Measurements from ENCODE around the gene KCNMA1. TPM values are rescaled to one million over a fixed set of nuclear protein-coding genes. Genes with fewer than 3 reads are reported as not detected.
"Not testable (repeated sequence)": the region's sequence is repeated elsewhere in the genome, so short reads cannot be mapped to it uniquely, and the experiment has no call there.

Gene KCNMA1
- total and polyA plus RNA-seq, 7 donors = 15.3 to 427 (median 256) TPM

GRCh38 chr10:77664696-77665095 lies 27.1 kb upstream of the KCNMA1 start:
- intact Hi-C loops (cut with DNase I) = no loop called here
- no peak for DNase-seq
- Histone ChIP-seq H3K4me3 (no peak overlapping the region), H3K27ac (no peak overlapping the region), H3K9me3 (no peaks in the 10 kb centered on the region), H3K4me1 (no peaks in the 10 kb centered on the region), H3K36me3 (no peaks in the 10 kb centered on the region), H3K27me3 (peaks cover 0 to 4% (median 0%) of the 10 kb centered on the region in 3 donors)
- 57 to 60% methylated on average over 3 of the region's 3 CpGs for WGBS, 2 donors
- TF ChIP-seq POLR2AphosphoS5 (IDR thresholded peaks at IDR 0.05) (no peak), EP300 (IDR thresholded peaks at IDR 0.05) (no peak), POLR2A (IDR thresholded peaks at IDR 0.05) (no peak)
- TF ChIP-seq, protein P1, sequence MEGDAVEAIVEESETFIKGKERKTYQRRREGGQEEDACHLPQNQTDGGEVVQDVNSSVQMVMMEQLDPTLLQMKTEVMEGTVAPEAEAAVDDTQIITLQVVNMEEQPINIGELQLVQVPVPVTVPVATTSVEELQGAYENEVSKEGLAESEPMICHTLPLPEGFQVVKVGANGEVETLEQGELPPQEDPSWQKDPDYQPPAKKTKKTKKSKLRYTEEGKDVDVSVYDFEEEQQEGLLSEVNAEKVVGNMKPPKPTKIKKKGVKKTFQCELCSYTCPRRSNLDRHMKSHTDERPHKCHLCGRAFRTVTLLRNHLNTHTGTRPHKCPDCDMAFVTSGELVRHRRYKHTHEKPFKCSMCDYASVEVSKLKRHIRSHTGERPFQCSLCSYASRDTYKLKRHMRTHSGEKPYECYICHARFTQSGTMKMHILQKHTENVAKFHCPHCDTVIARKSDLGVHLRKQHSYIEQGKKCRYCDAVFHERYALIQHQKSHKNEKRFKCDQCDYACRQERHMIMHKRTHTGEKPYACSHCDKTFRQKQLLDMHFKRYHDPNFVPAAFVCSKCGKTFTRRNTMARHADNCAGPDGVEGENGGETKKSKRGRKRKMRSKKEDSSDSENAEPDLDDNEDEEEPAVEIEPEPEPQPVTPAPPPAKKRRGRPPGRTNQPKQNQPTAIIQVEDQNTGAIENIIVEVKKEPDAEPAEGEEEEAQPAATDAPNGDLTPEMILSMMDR (IDR thresholded peaks at IDR 0.05) = no peak

DNA sequence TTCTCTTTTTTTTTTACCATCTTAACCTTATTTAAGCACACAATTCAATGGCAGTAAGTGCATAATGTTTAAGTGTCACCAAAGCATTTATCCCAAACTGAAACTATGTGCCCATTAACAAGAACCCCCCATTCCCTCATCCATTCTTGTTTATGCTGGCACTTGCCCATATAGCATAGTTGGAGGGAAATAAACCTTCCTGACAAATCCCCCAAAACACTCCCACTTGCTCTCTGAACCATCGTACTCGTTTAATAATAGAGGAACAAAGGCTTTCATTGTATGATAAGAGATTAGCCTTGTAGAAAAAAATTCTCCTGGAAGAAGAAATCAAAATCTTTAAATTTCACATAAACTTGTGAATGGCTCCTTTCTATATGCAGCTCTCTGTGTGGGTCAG lies 26.4 kb upstream of the KCNMA1 start:
- intact Hi-C loops (cut with DNase I) = no loop called here
- WGBS, 2 donors = 11 to 46% methylated on average over 2 of the region's 2 CpGs
- Histone ChIP-seq H3K36me3 (no peaks in the 10 kb centered on the region), H3K4me1 (no peaks in the 10 kb centered on the region), H3K27ac (no peak overlapping the region), H3K9me3 (peaks cover 0 to 2% (median 0%) of the 10 kb centered on the region in 4 donors), H3K27me3 (peaks cover 0 to 4% (median 0%) of the 10 kb centered on the region in 3 donors), H3K4me3 (no peak overlapping the region)
- DNase-seq = no peak
- TF ChIP-seq POLR2AphosphoS5 (IDR thresholded peaks at IDR 0.05) (no peak), EP300 (IDR thresholded peaks at IDR 0.05) (no peak), POLR2A (IDR thresholded peaks at IDR 0.05) (no peak)
- TF ChIP-seq, protein P1 (IDR thresholded peaks at IDR 0.05) = no peak

DNA sequence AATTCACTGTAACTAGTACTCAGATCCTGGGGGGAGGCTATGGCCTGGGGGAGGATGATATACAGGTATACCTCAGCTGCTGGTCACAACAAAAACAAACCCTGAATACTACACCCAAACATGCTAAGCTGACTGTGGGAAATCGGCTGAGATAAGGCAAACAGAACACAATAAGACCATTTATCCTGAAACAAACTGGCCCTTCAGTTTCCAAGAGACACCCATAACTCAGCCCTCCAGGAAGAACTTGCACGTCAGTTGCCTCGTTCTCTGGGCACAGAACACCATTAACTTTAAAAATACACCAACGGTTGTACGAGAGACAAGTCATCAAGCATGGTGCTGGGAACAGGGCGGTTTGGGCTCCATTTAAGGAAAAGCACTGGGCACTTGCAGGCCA lies 24.1 kb upstream of the KCNMA1 start:
- no peaks in the 10 kb centered on the region for H3K27me3 ChIP-seq
- H3K27ac ChIP-seq = no peak overlapping the region
- peaks cover 0 to 2% (median 1%) of the 10 kb centered on the region in 4 donors for H3K9me3 ChIP-seq
- intact Hi-C loops (cut with DNase I) = no loop called here
- WGBS, 2 donors = 42 to 58% methylated on average over 6 of the region's 6 CpGs
- H3K4me1 ChIP-seq = no peaks in the 10 kb centered on the region
- H3K36me3 ChIP-seq = no peaks in the 10 kb centered on the region
- TF ChIP-seq EP300 (IDR thresholded peaks at IDR 0.05) (no peak), POLR2AphosphoS5 (IDR thresholded peaks at IDR 0.05) (no peak)
- TF ChIP-seq, protein P1 (IDR thresholded peaks at IDR 0.05) = no peak
- no peak for DNase-seq
- no peak overlapping the region for H3K4me3 ChIP-seq

GRCh38 chr10:77661100-77661499 lies 23.5 kb upstream of the KCNMA1 start:
- Histone ChIP-seq H3K4me1 (no peaks in the 10 kb centered on the region), H3K27ac (no peak overlapping the region), H3K9me3 (peaks cover 0 to 2% (median 1%) of the 10 kb centered on the region in 4 donors), H3K4me3 (no peak overlapping the region), H3K27me3 (no peaks in the 10 kb centered on the region), H3K36me3 (no peaks in the 10 kb centered on the region)
- intact Hi-C loops (cut with DNase I) = no loop called here
- no peak for DNase-seq
- WGBS, 2 donors = 31 to 52% methylated on average over 3 of the region's 3 CpGs
- TF ChIP-seq EP300 (IDR thresholded peaks at IDR 0.05) (no peak), POLR2A (IDR thresholded peaks at IDR 0.05) (no peak), POLR2AphosphoS5 (IDR thresholded peaks at IDR 0.05) (no peak)
- TF ChIP-seq, protein P1 (IDR thresholded peaks at IDR 0.05) = no peak

DNA sequence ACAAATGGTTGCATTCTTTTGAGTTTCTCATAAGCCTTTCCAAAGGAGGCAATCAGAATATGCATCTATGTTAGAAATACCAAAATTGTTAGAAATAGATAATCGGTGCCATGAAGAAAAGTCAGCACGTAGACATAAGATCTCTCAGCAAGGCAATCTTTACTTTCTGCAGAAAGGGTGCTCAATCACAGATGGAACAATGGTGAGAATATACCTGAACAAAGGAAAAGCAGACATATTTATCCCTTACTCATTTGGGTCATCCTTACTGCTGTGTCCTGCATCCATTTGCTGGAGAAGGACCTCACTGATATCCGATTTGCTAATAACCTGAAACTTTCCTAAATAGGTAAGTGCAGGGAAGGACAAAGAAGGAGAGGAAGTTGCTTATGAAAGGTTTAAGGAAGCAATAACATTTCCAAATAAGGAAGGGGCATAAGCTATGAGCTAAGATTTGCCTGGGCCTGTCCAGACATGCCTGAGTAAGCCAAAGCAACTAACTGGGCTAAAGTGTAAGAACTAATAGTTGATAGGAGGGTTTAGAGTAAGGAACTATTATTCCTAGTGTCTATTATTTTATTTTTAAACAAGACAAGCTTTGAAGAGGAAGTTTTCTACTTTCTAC lies 21.6 kb upstream of the KCNMA1 start:
- intact Hi-C loops (cut with DNase I) = not testable (repeated sequence)
- 94 to 95% methylated on average over 3 of the region's 3 CpGs for WGBS, 2 donors

More for the DNA sequence above, 21.6 kb upstream of the KCNMA1 start:
- DNase-seq, H3K4me1 ChIP-seq, H3K27ac ChIP-seq, H3K4me3 ChIP-seq, H3K27me3 ChIP-seq, H3K9me3 ChIP-seq, H3K36me3 ChIP-seq: not testable (repeated sequence)
